Anterior cingulate cortex (tissue), 58 donors: ENCODE results near the gene EPB41L2.

Source experiments
- DNase-seq, 58 donors: peaks; one replicate each; lab custom pipeline; 2025; lab: John Stamatoyannopoulos, UW

Gene EPB41L2

DNA sequence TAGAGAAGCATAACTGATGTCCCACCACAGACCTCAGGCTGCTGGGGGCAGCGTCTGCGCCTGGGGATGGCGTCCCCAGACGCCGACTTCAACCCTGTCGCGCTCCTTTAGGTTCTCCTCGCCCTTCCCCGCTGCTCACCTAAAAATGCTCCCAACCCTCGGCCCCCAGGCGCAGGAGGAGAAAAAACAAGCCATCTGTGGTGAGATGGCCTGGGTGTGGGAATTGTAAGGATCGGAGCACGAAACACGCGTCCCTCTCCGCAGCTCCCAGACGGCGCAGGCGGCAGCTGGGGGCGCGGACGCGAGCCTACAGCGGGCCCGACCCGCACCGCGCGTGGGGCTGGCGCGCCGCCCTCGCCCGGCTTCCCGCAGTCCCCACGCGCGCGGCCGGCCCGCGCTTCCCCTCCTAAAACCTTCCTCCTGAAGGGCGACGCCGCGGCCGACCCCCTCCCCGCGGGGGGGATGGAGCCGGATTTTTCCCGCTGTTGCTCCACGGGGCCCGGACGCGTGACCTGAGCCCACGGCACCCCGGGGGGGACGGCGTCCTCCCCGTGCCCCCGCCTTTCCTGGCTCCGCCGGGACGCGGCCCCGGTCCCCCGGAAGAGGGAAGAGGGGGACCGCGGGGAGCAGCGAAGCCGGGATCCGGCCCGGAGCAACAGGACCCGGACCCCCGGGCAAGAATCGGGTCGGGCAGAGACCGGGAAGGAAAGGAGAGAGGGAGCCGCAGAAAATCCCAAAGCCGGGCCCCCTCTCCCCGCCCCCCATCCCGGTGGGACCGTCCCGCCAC, 611 bp downstream of the EPB41L2 start:
- peak in 33 of 58 donors; percentile 9 to 66 (median 36) for DNase-seq

DNA sequence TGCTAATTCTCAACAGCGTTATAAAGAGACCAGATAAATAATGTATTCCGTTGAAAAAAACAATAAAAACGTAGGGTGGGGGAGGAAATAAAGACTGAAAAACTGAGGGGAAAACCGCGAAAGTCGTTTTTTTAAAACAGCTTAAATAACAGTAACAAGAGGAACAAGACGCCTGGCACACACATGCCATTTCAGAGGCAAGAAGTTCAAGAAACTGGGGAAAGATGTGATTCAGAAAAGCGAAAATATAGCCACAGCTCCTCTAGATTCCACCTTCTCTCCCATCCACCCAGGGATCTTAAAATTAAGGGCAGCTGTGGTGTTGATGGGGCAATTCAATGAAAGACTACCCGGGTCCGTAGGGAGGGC, 1.3 kb downstream of the EPB41L2 start:
- DNase-seq, result peak in 1 of 58 donors; percentile 31

DNA sequence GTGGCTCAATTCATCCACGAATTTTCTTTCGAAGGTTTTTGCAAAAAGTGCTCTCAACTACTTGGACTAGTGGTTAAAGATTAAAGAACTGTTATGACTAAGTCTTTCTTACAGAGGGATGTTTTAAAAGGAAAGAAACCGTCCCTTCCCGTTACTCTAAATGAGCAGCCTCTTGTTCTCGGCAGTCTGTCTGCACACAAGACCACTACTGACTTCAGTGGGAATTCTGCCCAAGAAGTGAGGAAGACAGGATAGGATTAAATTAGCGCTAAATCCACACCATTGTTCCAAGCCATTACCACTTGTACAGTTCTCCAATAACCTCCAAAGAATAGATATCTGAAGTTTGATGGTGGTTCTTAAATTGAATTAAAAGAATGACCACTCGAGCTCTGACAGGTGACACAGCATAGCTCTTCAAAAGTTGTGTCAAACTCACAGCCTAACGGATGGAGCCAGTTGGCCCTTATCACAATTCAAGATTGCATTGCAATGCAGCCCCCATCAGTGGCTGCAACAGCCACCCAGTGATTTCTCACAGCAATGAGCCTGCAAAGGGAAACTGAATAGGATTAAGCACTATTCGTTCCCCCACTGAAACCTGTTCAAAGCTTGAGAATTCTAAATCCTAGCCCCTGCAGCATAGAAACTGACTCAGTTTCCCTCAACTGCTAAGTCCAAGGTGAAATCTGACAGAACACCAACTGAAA, 1.8 kb downstream of the EPB41L2 start:
- peak in 13 of 58 donors; percentile 4 to 35 (median 7) for DNase-seq

DNA sequence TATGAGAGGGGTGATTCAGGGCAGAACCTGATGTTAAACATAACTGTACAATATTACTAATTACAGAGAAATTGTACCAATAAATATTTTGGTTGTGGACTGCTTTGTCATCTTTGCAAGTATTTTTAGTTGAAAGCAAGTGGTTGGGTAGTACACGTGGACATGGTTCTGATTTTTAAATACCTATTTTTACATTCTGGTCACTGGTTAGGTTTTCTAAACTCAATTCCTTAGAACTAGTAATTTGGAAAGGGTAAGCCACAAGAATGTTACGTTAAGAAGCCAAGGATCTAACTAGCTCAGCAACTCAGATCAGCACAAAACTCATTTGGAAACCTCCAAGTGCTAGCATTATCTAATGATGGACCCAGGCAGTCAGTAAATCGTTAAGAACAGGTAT, 2.7 kb downstream of the EPB41L2 start:
- no peak for DNase-seq

DNA sequence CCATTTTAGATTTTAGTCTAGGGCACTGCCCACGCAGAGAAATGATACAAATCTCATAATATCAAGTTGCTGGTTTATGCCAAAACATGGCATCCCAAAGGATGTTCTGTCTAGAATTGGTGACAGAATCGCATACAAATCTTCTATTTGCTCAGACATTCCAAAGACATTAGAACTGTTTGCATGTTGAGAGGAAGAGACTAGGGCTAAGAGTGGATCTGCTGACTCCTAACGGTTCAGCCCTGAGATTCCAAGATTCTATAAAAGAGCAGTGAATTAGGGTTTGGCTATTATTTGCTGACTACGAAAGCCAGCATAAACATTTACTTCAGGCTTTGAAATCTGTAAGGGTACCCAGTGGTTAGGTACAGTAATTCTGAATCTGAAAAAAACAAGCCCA, 3.6 kb downstream of the EPB41L2 start:
- no peak for DNase-seq

DNA sequence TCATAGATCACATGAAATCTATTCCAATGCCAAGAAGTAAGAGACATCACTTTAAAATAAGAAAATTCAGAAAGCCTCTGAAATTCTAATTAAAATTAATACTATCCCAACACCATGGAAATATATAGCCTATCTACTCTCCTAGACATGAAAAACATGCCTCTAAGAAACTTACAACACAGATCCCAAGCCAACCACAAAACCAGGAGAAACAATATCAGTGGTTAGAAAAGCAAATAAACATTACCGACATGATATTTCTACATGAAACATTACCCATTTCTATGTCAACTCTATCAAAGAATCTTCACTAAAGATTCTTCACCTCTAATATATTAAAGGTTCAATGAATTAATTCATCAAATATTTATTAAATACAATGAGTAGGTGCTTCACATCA, 4.8 kb downstream of the EPB41L2 start:
- no peak for DNase-seq

DNA sequence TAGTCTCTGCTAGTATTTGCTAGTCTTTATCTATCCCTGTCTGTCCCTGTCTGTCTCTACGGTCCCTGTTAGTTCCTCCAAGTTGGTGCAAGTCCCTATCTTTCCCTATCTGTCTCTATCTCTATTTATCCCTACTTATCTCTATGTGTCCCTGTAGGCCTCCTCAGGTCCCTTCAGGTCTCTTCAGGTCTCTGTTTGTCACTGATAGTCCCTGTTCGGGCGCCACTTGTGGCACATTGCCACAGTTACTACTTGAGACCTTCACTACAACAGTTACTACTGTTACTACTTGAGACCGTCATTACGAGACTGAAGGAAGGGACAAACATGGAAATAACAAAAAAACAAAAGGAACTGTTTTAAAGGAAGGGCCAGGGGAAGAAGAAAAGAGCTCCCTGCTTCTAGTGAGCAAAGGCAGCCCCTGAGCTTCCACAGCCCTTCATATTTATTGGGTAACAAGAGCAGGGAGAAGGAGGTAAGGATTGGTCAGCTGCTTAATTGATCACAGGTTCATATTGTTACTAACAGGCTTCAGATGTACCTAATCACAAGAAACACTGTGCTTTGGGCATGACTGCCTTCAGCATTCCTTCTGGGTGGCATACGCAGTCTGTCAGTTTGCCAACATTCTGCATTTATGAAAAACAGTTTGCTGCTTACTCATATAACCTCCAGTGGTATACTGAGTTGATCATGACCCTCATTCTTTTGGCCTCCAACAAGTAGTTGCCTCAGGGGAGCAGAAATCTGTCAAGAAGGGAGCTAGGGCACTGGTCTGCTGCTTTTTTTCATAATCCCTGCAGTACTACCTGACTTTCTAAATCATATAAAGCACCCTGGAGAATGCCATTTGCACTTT, 8.4 kb downstream of the EPB41L2 start:
- DNase-seq, result no peak

DNA sequence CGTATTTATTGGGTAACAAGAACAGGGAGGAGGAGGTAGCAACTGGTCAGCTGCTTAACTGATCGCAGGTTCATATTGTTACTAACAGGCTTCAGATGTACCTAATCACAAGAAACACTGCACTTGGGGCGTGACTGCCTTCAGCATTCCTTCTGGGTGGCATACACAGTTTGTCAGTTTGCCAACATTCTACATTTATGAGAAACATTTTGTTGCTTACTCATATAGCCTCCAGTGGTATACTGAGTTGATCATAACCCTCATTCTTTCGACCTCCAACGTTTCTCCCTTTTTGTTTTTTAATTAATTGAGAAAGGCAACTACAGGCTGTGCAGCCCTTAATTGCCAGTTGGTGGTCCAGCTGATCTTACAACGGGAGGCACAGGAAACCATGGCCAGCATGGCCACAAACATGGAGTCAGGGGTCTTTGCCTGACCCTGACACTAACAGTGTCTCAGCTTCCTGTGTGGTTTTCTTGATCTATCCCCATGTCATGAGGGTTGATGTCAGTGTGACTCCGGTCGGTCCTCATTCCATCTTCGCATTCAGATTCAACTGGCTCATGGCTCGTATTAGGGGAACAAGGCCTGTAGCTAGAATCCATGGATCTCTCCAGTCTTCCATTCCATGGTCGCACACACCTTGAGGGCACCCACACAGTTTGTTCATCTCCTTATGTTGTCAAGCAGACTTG, 9.4 kb downstream of the EPB41L2 start:
- DNase-seq, result no peak

DNA sequence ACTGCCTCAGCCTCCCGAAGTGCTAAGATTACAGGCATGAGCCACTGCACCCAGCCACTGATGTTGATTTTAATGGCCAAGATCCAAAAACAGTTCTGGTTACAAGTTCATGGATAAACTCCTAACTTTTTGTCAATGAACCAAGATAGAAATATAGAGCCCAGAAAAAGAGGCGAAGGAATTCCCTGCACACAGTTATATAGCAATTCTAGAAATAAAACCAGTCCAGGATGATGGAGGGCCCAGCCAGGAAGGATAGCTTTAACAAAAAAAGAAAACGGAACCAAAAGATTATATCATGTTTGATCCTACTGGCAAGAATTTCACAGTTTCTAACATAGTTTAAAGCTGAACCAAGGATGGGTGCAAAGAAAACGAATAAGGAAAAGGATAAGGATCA, 10.9 kb downstream of the EPB41L2 start:
- DNase-seq, result no peak

DNA sequence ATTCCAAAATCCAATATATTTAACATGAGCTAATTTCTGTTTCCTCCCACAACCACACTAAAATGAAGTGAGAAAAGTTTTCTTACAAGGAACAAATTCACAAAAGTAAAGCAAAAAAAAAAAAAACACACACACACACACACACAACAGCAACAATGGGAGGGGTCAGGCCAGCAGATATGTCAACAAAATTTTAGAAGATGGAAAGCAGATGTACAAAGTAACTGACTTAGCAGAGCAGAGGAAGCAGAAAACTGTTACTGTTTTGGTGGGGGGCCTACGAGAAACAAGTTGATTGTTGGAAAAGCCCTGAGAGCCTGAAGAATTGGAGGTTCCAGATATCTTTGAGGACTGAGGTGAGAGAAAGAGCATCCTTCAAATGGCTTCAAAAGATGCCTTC, 11.7 kb downstream of the EPB41L2 start:
- DNase-seq, result no peak

DNA sequence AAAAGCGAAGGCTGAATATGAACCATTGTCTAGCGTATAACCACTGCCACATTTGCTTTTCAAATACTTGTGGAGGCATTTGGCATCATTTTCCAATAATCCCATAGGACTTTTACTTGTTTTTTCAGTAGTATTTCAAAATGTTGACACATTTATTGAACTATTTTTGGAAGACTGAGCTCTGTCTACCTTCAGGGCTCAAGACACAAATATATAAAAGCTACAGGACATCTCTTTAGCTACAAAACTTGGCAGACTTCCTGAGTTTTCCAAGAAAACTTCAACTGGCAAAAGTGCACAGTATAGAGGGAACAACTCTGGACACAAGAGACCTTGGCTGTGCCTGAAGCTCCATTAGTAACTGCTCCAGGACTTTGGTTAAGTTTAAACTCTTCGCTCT, 13.4 kb downstream of the EPB41L2 start:
- DNase-seq, result no peak

DNA sequence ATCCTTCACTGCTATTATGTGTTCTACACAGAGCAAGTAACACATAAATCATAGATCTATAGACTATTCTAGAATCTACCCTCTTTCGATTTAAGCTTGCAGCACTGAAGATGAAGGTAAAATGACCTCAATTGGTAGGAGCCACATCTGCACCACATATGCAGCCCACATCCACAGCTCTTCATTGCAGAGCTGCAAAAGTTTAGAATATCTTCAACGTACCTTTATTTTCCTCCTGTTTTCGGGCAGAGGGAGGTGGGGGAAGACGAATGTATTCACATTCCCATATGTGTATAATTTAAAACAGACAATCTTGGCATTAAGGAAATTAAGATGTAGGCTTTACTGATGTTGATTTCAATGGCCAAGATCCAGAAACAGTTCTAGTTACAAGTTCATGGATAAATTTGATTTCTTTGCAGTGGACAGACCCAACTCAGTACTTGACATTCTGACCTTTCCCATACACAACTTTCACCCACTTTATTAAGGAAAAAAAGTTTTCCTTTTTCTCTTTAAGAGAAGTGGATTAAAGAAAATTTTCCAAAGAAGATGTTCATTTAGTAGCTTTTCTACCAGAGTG, 14.0 kb downstream of the EPB41L2 start:
- no peak for DNase-seq

DNA sequence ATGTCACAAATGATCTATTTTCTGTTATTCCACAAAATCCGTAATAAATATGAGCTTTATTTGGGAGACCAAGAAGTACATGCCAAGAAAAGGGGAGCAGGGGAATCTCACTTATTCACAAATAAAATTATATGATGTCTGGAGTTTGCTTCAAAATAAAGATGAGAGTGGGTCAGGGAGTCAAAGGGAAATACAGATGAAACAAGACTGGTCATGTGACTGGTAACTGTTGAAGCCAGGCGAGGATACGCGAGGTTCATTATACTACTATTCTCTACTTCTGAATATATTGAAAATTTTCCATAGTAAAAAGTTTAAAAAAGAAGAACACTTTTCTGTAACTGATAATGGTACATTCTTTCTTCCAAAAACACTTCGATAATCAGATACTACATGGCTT, 14.6 kb downstream of the EPB41L2 start:
- DNase-seq, result no peak

DNA sequence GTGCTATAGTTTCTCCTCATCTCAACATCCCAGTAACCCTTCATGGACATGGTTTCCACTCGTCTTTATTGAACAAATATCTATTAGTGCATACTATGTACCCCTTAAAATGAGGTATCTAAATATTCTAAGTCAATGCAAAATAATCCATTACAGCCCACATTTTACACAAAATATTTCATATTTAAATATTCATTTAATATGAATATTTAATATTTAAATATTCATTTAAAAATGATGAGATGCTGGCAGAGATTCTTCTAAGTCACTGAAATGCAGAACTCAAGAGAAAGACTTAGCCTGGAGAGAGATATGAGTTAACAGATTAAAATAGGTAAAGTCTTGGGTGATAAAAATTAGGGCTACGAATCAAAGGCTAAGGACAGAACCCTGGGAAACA, 17.9 kb downstream of the EPB41L2 start:
- DNase-seq, result no peak

DNA sequence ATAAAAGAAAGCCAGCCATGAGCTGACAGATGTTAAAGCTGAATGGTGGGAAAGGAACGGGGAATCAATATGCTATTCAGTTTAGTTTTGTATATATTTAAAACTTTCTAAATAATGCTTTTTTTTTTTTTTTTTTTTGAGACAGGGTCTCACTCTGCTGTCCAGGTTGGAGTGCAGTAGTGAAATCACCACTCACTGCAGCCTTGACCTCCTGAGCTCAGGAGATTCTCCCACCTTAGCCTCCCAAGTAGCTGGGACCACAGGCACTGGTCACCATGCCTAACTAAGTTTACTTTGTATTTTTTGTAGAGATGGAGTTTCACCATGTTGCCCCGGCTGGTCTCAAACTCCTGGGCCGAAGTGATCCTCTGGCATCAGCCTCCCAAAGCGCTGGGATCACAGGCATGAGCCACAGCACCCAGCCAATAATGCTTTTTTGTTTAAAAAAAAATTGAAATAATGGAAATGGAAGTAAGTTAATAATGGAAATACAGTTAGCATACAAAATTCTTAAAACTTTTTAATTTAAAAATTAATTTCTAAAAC, 19.1 kb downstream of the EPB41L2 start:
- DNase-seq, result no peak

DNA sequence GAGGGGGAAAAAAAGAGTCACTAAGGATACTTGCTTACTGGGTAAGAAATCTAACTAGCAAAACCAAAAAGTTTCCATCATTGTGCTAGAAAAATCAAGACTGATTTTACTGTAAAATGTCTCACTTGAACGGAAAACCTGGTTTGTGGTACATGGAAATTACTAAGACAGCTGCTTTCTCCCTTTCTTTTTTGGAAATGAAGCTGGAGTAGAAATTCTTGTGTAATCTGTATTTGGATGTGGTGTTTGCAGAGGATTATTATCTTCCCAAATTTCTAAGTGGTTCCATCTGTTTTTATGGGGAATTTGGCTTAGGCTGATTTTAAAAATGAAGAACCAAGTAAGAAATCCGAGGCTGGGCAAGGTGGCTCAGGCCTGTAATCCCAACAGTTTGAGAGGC, 20.4 kb downstream of the EPB41L2 start:
- no peak for DNase-seq

DNA sequence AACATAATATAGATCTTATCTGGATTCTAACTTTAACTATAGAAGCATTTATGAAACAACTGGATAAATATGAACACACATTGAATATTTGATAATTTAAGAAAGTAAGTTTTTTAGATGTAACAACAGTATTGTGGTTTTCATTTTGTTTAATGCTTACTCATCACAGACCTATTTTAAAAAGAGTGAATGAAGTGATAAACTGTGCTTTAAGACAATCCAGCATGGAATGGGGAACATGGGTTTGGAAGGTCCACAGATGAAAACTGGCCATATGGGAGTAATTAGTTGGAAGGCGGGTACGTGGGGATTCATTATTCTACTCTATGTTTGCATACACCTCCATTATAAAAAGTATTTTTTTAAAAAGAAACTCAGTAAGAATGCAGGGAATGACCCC, 21.2 kb downstream of the EPB41L2 start:
- DNase-seq, result no peak

DNA sequence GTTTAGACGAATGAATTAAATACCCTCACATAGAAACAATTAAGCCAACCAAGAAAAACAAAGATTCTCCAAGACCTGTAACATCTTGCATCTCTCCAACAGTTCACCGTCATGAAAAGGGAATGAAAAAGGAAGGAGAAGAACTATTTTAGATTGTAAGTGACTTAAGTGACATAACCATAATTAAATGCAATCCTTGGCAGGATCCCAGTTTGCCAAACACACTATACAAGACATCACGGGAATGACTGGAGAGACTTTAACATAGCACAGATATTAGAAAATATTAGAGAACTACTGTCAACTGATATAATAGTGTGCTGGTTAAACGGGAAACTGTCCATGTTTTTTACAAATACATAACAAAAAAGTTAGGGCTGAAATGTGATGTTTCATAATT, 22.2 kb downstream of the EPB41L2 start:
- DNase-seq, result no peak

DNA sequence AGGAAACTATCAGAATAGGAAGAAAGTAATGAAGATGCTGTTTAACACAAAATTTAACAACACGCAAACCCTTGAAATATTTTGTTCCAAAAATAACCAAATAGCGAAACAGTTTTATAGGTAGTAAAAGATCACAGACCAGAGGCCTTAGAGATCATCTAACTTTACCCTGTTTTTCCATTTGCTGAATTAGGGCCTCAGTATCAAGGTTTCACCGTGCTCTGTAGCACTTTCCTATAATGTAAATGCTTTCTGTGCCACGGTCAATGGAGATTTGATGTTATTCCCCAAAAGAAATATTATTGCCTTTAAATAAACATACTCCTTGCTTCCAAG, 23.7 kb downstream of the EPB41L2 start:
- no peak for DNase-seq
